ENCODE measurements around the gene FMO1. TPM values are rescaled to one million over a fixed set of nuclear protein-coding genes. Genes with fewer than 3 reads are reported as not detected.
"Not testable (repeated sequence)": the region's sequence is repeated elsewhere in the genome, so short reads cannot be mapped to it uniquely, and the experiment has no call there.

The FMO1 gene
- total RNA-seq, 1 experiment from 2014 or later: not detected

- no TSS peak for BruUV-seq (replicated peaks)
- Histone ChIP-seq H3K36me3 (ENCODE audit: low read depth) (no peaks in the 10 kb centered on the region), H3K9me2 (ENCODE audit: insufficient read depth) (no peaks in the 10 kb centered on the region), H3K4me1 (replicated peaks; ENCODE audit: insufficient read depth) (no peaks in the 10 kb centered on the region), H4K20me1 (ENCODE audit: insufficient read depth) (no peaks in the 10 kb centered on the region), H3K27me3 (ENCODE audit: insufficient read depth, low read depth) (no peaks in the 10 kb centered on the region), H2AFZ (no peak overlapping the region), H3K4me3 (no peak overlapping the region), H3K27ac (no peak overlapping the region), H3F3A (ENCODE audit: insufficient read depth, low read depth) (no peaks in the 10 kb centered on the region), H3K79me2 (ENCODE audit: low read depth) (no peaks in the 10 kb centered on the region), H3K9me3 (ENCODE audit: insufficient read depth, low read depth) (no peaks in the 10 kb centered on the region), H3K4me2 (no peak overlapping the region)
- no peak for DNase-seq
- POLR2A ChIA-PET (ENCODE audit: unreplicated experiment): no interaction called here
- TF ChIP-seq CTCF (conservative IDR thresholded peaks at IDR 0.05) (no peak), EZH2 (IDR thresholded peaks at IDR 0.05; ENCODE audit: low read depth) (no peak)
- intact Hi-C loops (cut with micrococcal nuclease; ENCODE audit: unreplicated experiment): no loop called here
- CTCF ChIA-PET: no interaction called here
Observed at GRCh38 chr1:171220581-171221054, 27.7 kb upstream of the FMO1 start.

- ChIA-PET CTCF (no interaction called here), POLR2A (ENCODE audit: unreplicated experiment) (interaction anchor here (0.6 kb wide), 1 partner anchor 1307 kb away, joined by 8 read pairs; no protein-coding TSS in a partner anchor)
- no peak overlapping the region for H3K4me3 ChIP-seq
- no peaks in the 10 kb centered on the region for H4K20me1 ChIP-seq (ENCODE audit: insufficient read depth)
- TF ChIP-seq CTCF (conservative IDR thresholded peaks at IDR 0.05) (no peak), EZH2 (IDR thresholded peaks at IDR 0.05; ENCODE audit: low read depth) (no peak)
- no peak overlapping the region for H3K27ac ChIP-seq
- H2AFZ ChIP-seq: no peak overlapping the region
- no peaks in the 10 kb centered on the region for H3K27me3 ChIP-seq (ENCODE audit: insufficient read depth, low read depth)
- no peaks in the 10 kb centered on the region for H3K9me2 ChIP-seq (ENCODE audit: insufficient read depth)
- H3K4me1 ChIP-seq (replicated peaks; ENCODE audit: insufficient read depth): no peaks in the 10 kb centered on the region
- H3K9me3 ChIP-seq (ENCODE audit: insufficient read depth, low read depth): no peaks in the 10 kb centered on the region
- H3K79me2 ChIP-seq (ENCODE audit: low read depth): no peaks in the 10 kb centered on the region
- BruUV-seq (replicated peaks): no TSS peak
- no peaks in the 10 kb centered on the region for H3F3A ChIP-seq (ENCODE audit: insufficient read depth, low read depth)
- H3K4me2 ChIP-seq: no peak overlapping the region
- DNase-seq: no peak
- H3K36me3 ChIP-seq (ENCODE audit: low read depth): no peaks in the 10 kb centered on the region
- intact Hi-C loops (cut with micrococcal nuclease; ENCODE audit: unreplicated experiment): no loop called here
Observed at GRCh38 chr1:171221665-171222591, 26.4 kb upstream of the FMO1 start.

GRCh38 chr1:171222936-171223335, 25.4 kb upstream of the FMO1 start:
- intact Hi-C loops (cut with micrococcal nuclease; ENCODE audit: unreplicated experiment): no loop called here
- H3K27ac ChIP-seq: no peak overlapping the region
- POLR2A ChIA-PET (ENCODE audit: unreplicated experiment): no interaction called here
- H3K79me2 ChIP-seq (ENCODE audit: low read depth): no peaks in the 10 kb centered on the region
- TF ChIP-seq EZH2 (IDR thresholded peaks at IDR 0.05; ENCODE audit: low read depth): no peak
- TF ChIP-seq CTCF (conservative IDR thresholded peaks at IDR 0.05): no peak
- no peaks in the 10 kb centered on the region for H3K36me3 ChIP-seq (ENCODE audit: low read depth)
- no peaks in the 10 kb centered on the region for H3K9me3 ChIP-seq (ENCODE audit: insufficient read depth, low read depth)
- H3K4me1 ChIP-seq (replicated peaks; ENCODE audit: insufficient read depth): no peaks in the 10 kb centered on the region
- no peaks in the 10 kb centered on the region for H3F3A ChIP-seq (ENCODE audit: insufficient read depth, low read depth)
- H4K20me1 ChIP-seq (ENCODE audit: insufficient read depth): no peaks in the 10 kb centered on the region
- no peak overlapping the region for H3K4me3 ChIP-seq
- DNase-seq: no peak
- H3K4me2 ChIP-seq: no peak overlapping the region
- no TSS peak for BruUV-seq (replicated peaks)
- CTCF ChIA-PET: no interaction called here
- no peaks in the 10 kb centered on the region for H3K27me3 ChIP-seq (ENCODE audit: insufficient read depth, low read depth)
- H2AFZ ChIP-seq: no peak overlapping the region
- no peaks in the 10 kb centered on the region for H3K9me2 ChIP-seq (ENCODE audit: insufficient read depth)

- H3K36me3 ChIP-seq (ENCODE audit: low read depth); H3K4me1 ChIP-seq (replicated peaks; ENCODE audit: insufficient read depth); H4K20me1 ChIP-seq (ENCODE audit: insufficient read depth); POLR2A ChIA-PET (ENCODE audit: unreplicated experiment); H3K9me3 ChIP-seq (ENCODE audit: insufficient read depth, low read depth); DNase-seq; H3K4me2 ChIP-seq; H3K27ac ChIP-seq; BruUV-seq (replicated peaks); H2AFZ ChIP-seq; H3K27me3 ChIP-seq (ENCODE audit: insufficient read depth, low read depth); intact Hi-C loops (cut with micrococcal nuclease; ENCODE audit: unreplicated experiment); H3K9me2 ChIP-seq (ENCODE audit: insufficient read depth); CTCF ChIA-PET; H3K79me2 ChIP-seq (ENCODE audit: low read depth); H3K4me3 ChIP-seq; H3F3A ChIP-seq (ENCODE audit: insufficient read depth, low read depth): not testable (repeated sequence)
Observed at GRCh38 chr1:171224257-171224656, 24.0 kb upstream of the FMO1 start.
